ENCODE results near the gene CLSTN2. TPM values are rescaled to one million over a fixed set of nuclear protein-coding genes. Genes with fewer than 3 reads are reported as not detected.

Gene CLSTN2
- total and polyA plus RNA-seq, 2 of the 8 experiments (the other 6 are each of a cell fraction or from before 2014, with no cell fraction given): 0.39 to 0.52 TPM

- H3K79me2 ChIP-seq (ENCODE audit: control insufficient read depth in 1 of 2, insufficient read depth in 2 of 2, low read length in 2 of 2): no peaks in the 10 kb centered on the region
- no peak overlapping the region for H4K8ac ChIP-seq (ENCODE audit: extremely low read depth, insufficient read depth, low read length)
- peaks cover 1% of the 10 kb centered on the region; the same call in 1 of the 2 replicates for H3K23me2 ChIP-seq (ENCODE audit: low read depth, low read length)
- H2AK5ac ChIP-seq (ENCODE audit: low read depth, low read length): no peak overlapping the region
- no peak overlapping the region for H3K27ac ChIP-seq (ENCODE audit: low read depth, low read length)
- H3K9me3 ChIP-seq (ENCODE audit: insufficient read depth in 2 of 2, low read depth in 1 of 2, low read length in 1 of 2): no peaks in the 10 kb centered on the region
- H3K79me1 ChIP-seq (ENCODE audit: low read depth, low read length): no peaks in the 10 kb centered on the region
- H3K27me3 ChIP-seq (replicated peaks in 1 of 4; ENCODE audit: control insufficient read depth in 3 of 4, extremely low read depth in 1 of 4, insufficient read depth in 3 of 4, low read length in 3 of 4): no peaks in the 10 kb centered on the region; a peak in 1 of 7 replicates
- no peak overlapping the region for H2AFZ ChIP-seq (ENCODE audit: low read length)
- H3K4me3 ChIP-seq (ENCODE audit: extremely low read depth in 1 of 4, insufficient read depth in 2 of 4, low read depth in 3 of 4, low read length in 4 of 4): no peak overlapping the region
- no peak overlapping the region for H2BK5ac ChIP-seq (ENCODE audit: low read depth, low read length)
- WGBS, 2 experiments (ENCODE audit: extremely low coverage in 1 of 2, insufficient coverage in 1 of 2, insufficient read length in 1 of 2, insufficient replicate concordance in 2 of 2, low coverage in 1 of 2, low lambda C conversion rate in 2 of 2, missing lambda C conversion rate in 1 of 2): 97% methylated on average over 2 of the region's 2 CpGs; no CpG with 5 or more reads in 1 of the 2 experiments
- H3K9ac ChIP-seq (replicated peaks in 1 of 4; ENCODE audit: extremely low read depth in 1 of 4, low read depth in 3 of 4, low read length in 3 of 4): no peak overlapping the region
- no peaks in the 10 kb centered on the region for H3K36me3 ChIP-seq (ENCODE audit: control insufficient read depth in 2 of 4, insufficient read depth in 4 of 4, low read length in 3 of 4)
- no peak overlapping the region for H4K91ac ChIP-seq (replicated peaks; ENCODE audit: insufficient read length, low read length)
- no peak for DNase-seq (ENCODE audit: low read depth in 1 of 2, low spot score in 2 of 2)
- H2BK15ac ChIP-seq (ENCODE audit: low read length): no peak overlapping the region
- H3K4me1 ChIP-seq (replicated peaks in 1 of 4; ENCODE audit: control insufficient read depth in 3 of 4, insufficient read depth in 4 of 4, low read length in 3 of 4): no peaks in the 10 kb centered on the region
- H4K20me1 ChIP-seq (replicated peaks in 1 of 2; ENCODE audit: control insufficient read depth in 1 of 2, insufficient read depth in 2 of 2, low read length in 2 of 2): no peaks in the 10 kb centered on the region
- H4K5ac ChIP-seq (ENCODE audit: insufficient read length, low read depth, low read length): no peak overlapping the region
- H3K14ac ChIP-seq (ENCODE audit: insufficient read length): no peak overlapping the region
- no peak for FAIRE-seq
- H3K23ac ChIP-seq (ENCODE audit: insufficient read length): no peak overlapping the region
- no peak overlapping the region for H3K18ac ChIP-seq (ENCODE audit: extremely low read depth, low read length)
- ChIA-PET POLR2A (ENCODE audit: partially characterized antibody) (no interaction called here), CTCF (ENCODE audit: partially characterized antibody) (interaction anchor here (0.6 to 2.1 kb wide), 3 partner anchors 10 to 93 kb away, joined by 3 to 11 read pairs (median 5); no protein-coding TSS in a partner anchor)
- no peak overlapping the region for H3K4ac ChIP-seq (replicated peaks; ENCODE audit: insufficient read length, low read depth, low read length)
- peak overlapping the region; percentile 7 for H3K56ac ChIP-seq (replicated peaks; ENCODE audit: insufficient read length, low read depth, low read length)
- H2BK120ac ChIP-seq (replicated peaks; ENCODE audit: low read depth, low read length): no peak overlapping the region
- no peak overlapping the region for H3K4me2 ChIP-seq (ENCODE audit: insufficient read depth in 1 of 2, low read depth in 2 of 2, low read length in 2 of 2)
- no peak overlapping the region for H2BK20ac ChIP-seq (ENCODE audit: low read length)
- H2BK12ac ChIP-seq (ENCODE audit: low read depth, low read length): no peak overlapping the region
- TF ChIP-seq RAD21 (IDR thresholded peaks at IDR 0.05 in 1 of 2, conservative IDR thresholded peaks at IDR 0.05 in 1 of 2; ENCODE audit: low read depth in 2 of 2, low read length in 2 of 2): no peak
- TF ChIP-seq MAFK (IDR thresholded peaks at IDR 0.05; ENCODE audit: low read depth, low read length): no peak
- no peak for TF ChIP-seq NANOG (IDR thresholded peaks at IDR 0.05; ENCODE audit: insufficient read depth, low read depth, low read length, poor library complexity, severe bottlenecking)
- TF ChIP-seq SIRT6 (IDR thresholded peaks at IDR 0.05; ENCODE audit: low read length): no peak
- no peak for TF ChIP-seq CHD1 (IDR thresholded peaks at IDR 0.05; ENCODE audit: low read depth, low read length)
- no peak for TF ChIP-seq CEBPB (IDR thresholded peaks at IDR 0.05; ENCODE audit: low read depth, low read length)
- TF ChIP-seq GTF2F1 (IDR thresholded peaks at IDR 0.05; ENCODE audit: borderline replicate concordance, low read depth, low read length): no peak
- no peak for TF ChIP-seq EP300 (IDR thresholded peaks at IDR 0.05; ENCODE audit: borderline replicate concordance in 1 of 2, low read depth in 2 of 2, low read length in 2 of 2)
- TF ChIP-seq CBX8 (IDR thresholded peaks at IDR 0.05; ENCODE audit: borderline replicate concordance, low read depth, low read length): no peak
- TF ChIP-seq POLR2A (IDR thresholded peaks at IDR 0.05; ENCODE audit: control extremely low read depth in 1 of 2, low read depth in 2 of 2, low read length in 2 of 2): no peak
- no peak for TF ChIP-seq BCL11A (IDR thresholded peaks at IDR 0.05; ENCODE audit: low read depth in 2 of 2, low read length in 2 of 2)
- no peak for TF ChIP-seq NRF1 (IDR thresholded peaks at IDR 0.05; ENCODE audit: low read depth, low read length)
- TF ChIP-seq TAF7 (optimal IDR thresholded peaks at IDR 0.05; ENCODE audit: borderline replicate concordance, low read depth, low read length): no peak
- no peak for TF ChIP-seq RXRA (IDR thresholded peaks at IDR 0.05; ENCODE audit: insufficient read depth, low read depth, low read length)
Observed at GRCh38 chr3:140163159-140163763, 228.3 kb downstream of the CLSTN2 start.

All from H1 (cell line).